BJ (cell line): ENCODE data around the gene CTSW. TPM values are rescaled to one million over a fixed set of nuclear protein-coding genes. Genes with fewer than 3 reads are reported as not detected.

Experiments used
- CTCF ChIA-PET: fragments of 350-600 bp; formaldehyde crosslinking; extraction: SDS; loops from one replicate; lab custom pipeline; 2021; ENCODE audit warnings: antibody characterized with exemption, inconsistent platforms; lab: Yijun Ruan, JAX
- POLR2A ChIA-PET: fragments of 300-600 bp; sonication (Branson Sonifier 250); formaldehyde crosslinking; extraction: SDS; loops from one replicate; lab custom pipeline; 2021; ENCODE audit warnings: antibody characterized with exemption; lab: Charles Lee
- DNase-seq: peaks from one replicate; pipeline ENCODE4 v3.0.0-alpha.2; 2011; ENCODE audit warnings: low read depth
- H3K27me3 ChIP-seq: 2 replicates; pipeline ENCODE4 v1.6.0; 2011; ENCODE audit warnings: low read length; ENCODE audit not compliant: control insufficient read depth, insufficient read depth
- H3K36me3 ChIP-seq: 2 replicates; pipeline ENCODE4 v1.5.1; 2011; ENCODE audit warnings: low read length; ENCODE audit not compliant: control insufficient read depth, insufficient read depth
- H3K4me3 ChIP-seq: 2 replicates; pipeline ENCODE4 v1.5.1; 2011; ENCODE audit warnings: low read depth, mild to moderate bottlenecking, control low read depth, low read length
- polyA plus RNA-seq: library from polyadenylated mRNA; depleted of rRNA; stranded (reverse); fragments of >200 nt; gene quantifications from 2 replicates; pipeline ENCODE4 v1.2.3, GENCODE V29; 2011
- TF ChIP-seq, protein P1 (sequence below): IDR thresholded peaks from 2 replicates; pipeline ENCODE4 v1.5.1; 2011; ENCODE audit warnings: low read depth, mild to moderate bottlenecking, control low read depth, inconsistent platforms, low read length, moderate library complexity; ENCODE audit not compliant: insufficient read depth

CTSW gene
- polyA plus RNA-seq, 1 experiment = 0.21 TPM

DNA sequence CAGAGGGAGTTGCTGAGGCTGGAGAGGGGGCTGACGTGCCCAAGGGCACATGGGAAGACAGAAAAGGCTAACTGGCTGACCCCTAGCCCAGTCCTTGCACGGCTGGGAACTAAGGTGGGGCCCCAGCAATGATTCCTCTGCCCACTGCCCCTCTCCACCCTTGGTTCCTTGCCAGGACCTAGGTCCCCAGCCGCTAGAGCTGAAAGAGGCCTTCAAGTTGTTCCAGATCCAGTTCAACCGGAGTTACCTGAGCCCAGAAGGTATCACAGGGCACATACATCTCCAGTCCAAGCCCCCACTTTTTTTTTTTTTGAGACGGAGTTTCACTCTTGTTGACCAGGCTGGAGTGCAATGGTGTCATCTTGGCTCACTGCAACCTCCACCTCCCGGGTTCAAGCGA is 390 bp downstream of the CTSW start:
- POLR2A ChIA-PET = interaction anchor here (0.6 kb wide), 1 partner anchor 18 kb away, joined by 15 read pairs; no protein-coding TSS in a partner anchor
- Histone ChIP-seq H3K27me3 (no peaks in the 10 kb centered on the region), H3K36me3 (peaks cover 16% of the 10 kb centered on the region), H3K4me3 (no peak overlapping the region)
- TF ChIP-seq, protein P1, sequence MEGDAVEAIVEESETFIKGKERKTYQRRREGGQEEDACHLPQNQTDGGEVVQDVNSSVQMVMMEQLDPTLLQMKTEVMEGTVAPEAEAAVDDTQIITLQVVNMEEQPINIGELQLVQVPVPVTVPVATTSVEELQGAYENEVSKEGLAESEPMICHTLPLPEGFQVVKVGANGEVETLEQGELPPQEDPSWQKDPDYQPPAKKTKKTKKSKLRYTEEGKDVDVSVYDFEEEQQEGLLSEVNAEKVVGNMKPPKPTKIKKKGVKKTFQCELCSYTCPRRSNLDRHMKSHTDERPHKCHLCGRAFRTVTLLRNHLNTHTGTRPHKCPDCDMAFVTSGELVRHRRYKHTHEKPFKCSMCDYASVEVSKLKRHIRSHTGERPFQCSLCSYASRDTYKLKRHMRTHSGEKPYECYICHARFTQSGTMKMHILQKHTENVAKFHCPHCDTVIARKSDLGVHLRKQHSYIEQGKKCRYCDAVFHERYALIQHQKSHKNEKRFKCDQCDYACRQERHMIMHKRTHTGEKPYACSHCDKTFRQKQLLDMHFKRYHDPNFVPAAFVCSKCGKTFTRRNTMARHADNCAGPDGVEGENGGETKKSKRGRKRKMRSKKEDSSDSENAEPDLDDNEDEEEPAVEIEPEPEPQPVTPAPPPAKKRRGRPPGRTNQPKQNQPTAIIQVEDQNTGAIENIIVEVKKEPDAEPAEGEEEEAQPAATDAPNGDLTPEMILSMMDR = no peak
- DNase-seq = no peak
- CTCF ChIA-PET = interaction anchor here (0.6 to 1.2 kb wide), 2 partner anchors 9 to 162 kb away, joined by 3 to 4 read pairs; no protein-coding TSS in a partner anchor

DNA sequence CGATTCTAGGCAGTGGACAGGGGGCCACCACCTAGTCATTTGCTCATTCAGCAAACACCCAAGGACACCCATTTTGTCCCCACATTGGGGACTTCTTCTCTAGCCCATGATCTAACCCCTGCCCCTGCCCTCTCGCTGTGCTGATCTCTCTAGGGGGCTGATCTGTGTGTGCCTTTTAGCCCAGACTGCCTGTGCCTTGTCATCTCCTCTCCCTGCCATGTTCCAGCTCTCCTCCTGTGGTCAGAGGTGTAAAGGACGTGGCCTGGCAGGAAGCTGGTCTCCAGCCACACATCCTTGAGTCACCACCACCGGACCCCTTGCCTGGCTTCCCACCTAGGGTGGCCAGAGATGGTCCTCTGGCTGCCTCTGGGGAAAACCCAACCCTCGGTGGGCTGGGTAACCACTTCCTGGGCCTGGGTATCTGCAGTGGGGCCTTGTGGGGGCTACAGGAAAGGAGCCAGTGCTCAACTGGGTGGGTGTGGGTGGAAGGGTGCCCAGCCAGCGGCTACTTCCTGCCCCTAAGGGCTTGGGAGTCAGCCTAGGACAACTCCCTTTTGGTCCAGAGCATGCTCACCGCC is 1.3 kb downstream of the CTSW start:
- DNase-seq = no peak
- Histone ChIP-seq H3K27me3 (no peaks in the 10 kb centered on the region), H3K36me3 (peaks cover 23% of the 10 kb centered on the region), H3K4me3 (no peak overlapping the region)
- ChIA-PET CTCF (interaction anchor here (1.2 to 1.6 kb wide), 2 partner anchors 8 to 108 kb away, joined by 3 to 5 read pairs; no protein-coding TSS in a partner anchor), POLR2A (no interaction called here)
- TF ChIP-seq, protein P1 = no peak

DNA sequence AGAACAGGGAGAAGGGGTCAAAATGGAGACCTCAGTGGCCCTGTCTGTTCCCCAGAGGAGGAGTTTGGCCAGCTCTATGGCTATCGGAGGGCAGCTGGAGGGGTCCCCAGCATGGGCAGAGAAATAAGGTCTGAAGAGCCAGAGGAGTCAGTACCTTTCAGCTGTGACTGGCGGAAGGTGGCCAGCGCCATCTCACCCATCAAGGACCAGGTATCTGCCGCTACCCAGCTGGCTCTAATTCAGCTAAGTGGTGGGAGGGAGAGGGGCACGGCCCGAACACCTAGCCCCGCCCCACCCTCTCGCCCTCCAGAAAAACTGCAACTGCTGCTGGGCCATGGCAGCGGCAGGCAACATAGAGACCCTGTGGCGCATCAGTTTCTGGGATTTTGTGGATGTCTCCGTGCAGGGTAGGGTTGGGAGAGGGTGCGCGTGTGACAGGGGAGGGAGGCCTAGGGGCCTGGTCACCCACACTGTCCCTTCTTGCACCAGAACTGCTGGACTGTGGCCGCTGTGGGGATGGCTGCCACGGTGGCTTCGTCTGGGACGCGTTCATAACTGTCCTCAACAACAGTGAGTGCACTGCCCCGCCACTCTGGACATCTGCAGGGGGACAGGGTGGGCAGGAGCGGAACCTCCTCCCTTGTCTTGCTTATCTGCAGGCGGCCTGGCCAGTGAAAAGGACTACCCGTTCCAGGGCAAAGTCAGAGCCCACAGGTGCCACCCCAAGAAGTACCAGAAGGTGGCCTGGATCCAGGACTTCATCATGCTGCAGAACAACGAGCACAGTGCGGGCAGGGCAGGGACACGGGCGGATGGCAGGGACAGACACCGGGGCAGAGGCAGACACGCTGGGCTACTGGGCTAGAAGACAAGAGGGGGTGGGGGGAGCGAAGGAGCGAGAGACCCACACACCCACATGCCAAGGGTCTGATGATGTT is 2.8 kb downstream of the CTSW start:
- no peak overlapping the region for H3K4me3 ChIP-seq
- H3K36me3 ChIP-seq = peaks cover 26% of the 10 kb centered on the region
- CTCF ChIA-PET = interaction anchor here (0.9 to 9.4 kb wide), 8 partner anchors 11 to 171 kb away, joined by 3 to 130 read pairs (median 14); partner anchors contain the start of genes EFEMP2, FOSL1, KAT5 and MUS81
- TF ChIP-seq, protein P1 = no peak
- H3K27me3 ChIP-seq = no peaks in the 10 kb centered on the region
- POLR2A ChIA-PET = interaction anchor here (0.8 kb wide), 1 partner anchor 8 kb away, joined by 9 read pairs; the partner anchor contains the start of gene CCDC85B
- DNase-seq = no peak

DNA sequence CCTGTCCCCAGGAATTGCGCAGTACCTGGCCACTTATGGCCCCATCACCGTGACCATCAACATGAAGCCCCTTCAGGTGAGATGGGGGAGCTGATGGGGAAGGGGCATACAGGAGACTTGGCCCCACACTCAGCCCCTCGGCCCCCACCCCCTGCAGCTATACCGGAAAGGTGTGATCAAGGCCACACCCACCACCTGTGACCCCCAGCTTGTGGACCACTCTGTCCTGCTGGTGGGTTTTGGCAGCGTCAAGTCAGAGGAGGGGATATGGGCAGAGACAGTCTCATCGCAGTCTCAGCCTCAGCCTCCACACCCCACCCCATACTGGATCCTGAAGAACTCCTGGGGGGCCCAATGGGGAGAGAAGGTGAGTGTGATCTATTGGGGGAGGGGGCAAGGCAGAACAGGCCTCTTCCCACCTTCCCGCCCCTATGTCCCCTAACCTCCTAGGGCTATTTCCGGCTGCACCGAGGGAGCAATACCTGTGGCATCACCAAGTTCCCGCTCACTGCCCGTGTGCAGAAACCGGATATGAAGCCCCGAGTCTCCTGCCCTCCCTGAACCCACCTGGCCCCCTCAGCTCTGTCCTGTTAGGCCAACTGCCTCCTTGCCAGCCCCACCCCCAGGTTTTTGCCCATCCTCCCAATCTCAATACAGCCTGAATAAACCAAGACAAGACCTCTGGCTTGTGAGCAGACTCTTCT is 3.6 kb downstream of the CTSW start:
- POLR2A ChIA-PET = no interaction called here
- CTCF ChIA-PET = interaction anchor here (1.0 to 11.7 kb wide), 13 partner anchors 12 to 175 kb away, joined by 3 to 130 read pairs (median 9); partner anchors contain the start of genes C11orf68, EFEMP2, FOSL1 and MUS81
- Histone ChIP-seq H3K36me3 (peaks cover 26% of the 10 kb centered on the region), H3K27me3 (no peaks in the 10 kb centered on the region), H3K4me3 (no peak overlapping the region)
- TF ChIP-seq, protein P1 = no peak
- DNase-seq = no peak
